IMR-90 (cell line): ENCODE results near the gene BANP. TPM values are rescaled to one million over a fixed set of nuclear protein-coding genes. Genes with fewer than 3 reads are reported as not detected.

Experiments used
- ATAC-seq: fragments of 200-7000 bp; cut with Tn5 transposase; 2 replicates; pipeline ENCODE4 v1.9.1; 2020; ENCODE audit warnings: low read depth, mild to moderate bottlenecking, moderate library complexity
- BruUV-seq: library from RNA; stranded (reverse); fragments of 400-500 nt; replicated peaks from 2 replicates; lab custom pipeline; 2021; lab: Mats Ljungman, UMichigan
- CTCF ChIA-PET: fragments of 300-600 bp; formaldehyde crosslinking; extraction: SDS; loops from one replicate; lab custom pipeline; 2021; ENCODE audit warnings: antibody characterized with exemption; lab: Yijun Ruan, JAX
- POLR2A ChIA-PET: fragments of 300-600 bp; sonication (Branson Sonifier 250); formaldehyde crosslinking; loops from one replicate; lab custom pipeline; 2022; ENCODE audit warnings: antibody characterized with exemption; ENCODE audit not compliant: unreplicated experiment; lab: Charles Lee
- DNase-seq: peaks from one replicate; pipeline ENCODE4 v3.0.0; 2013
- H2AFZ ChIP-seq: replicated peaks from 2 replicates; pipeline ENCODE3; 2013; ENCODE audit warnings: low read length, mild to moderate bottlenecking; ENCODE audit not compliant: poor library complexity
- H2AK5ac ChIP-seq: 2 replicates; pipeline ENCODE4 v1.6.1; 2013; ENCODE audit warnings: low read depth, low read length, inconsistent platforms
- H2AK9ac ChIP-seq: replicated peaks from 2 replicates; pipeline ENCODE3; 2013; ENCODE audit warnings: mild to moderate bottlenecking, low read depth, low read length, moderate library complexity; ENCODE audit not compliant: poor library complexity
- H2BK120ac ChIP-seq: 2 replicates; pipeline ENCODE4 v1.6.1; 2013; ENCODE audit warnings: low read depth, low read length, inconsistent platforms
- H2BK15ac ChIP-seq: 3 replicates; pipeline ENCODE4 v1.6.1; 2013; ENCODE audit warnings: low read depth, low read length, inconsistent platforms
- H2BK20ac ChIP-seq: 2 replicates; pipeline ENCODE4 v1.6.1; 2013; ENCODE audit warnings: low read depth, mild to moderate bottlenecking, inconsistent platforms, low read length, moderate library complexity
- H2BK5ac ChIP-seq: 2 replicates; pipeline ENCODE4 v1.6.1; 2013; ENCODE audit warnings: mild to moderate bottlenecking, low read depth, low read length, inconsistent platforms; ENCODE audit not compliant: poor library complexity, severe bottlenecking
- H3K14ac ChIP-seq: replicated peaks from 2 replicates; pipeline ENCODE4 v1.6.1; 2013; ENCODE audit warnings: low read depth, low read length, inconsistent platforms
- H3K18ac ChIP-seq: 2 replicates; pipeline ENCODE4 v1.6.1; 2013; ENCODE audit warnings: low read depth, low read length, control low read depth
- H3K23ac ChIP-seq: 2 replicates; pipeline ENCODE4 v1.6.1; 2013; ENCODE audit warnings: low read depth, low read length, inconsistent platforms
- H3K27ac ChIP-seq: 2 replicates; pipeline ENCODE4 v1.5.1; 2013; ENCODE audit warnings: mild to moderate bottlenecking, control low read depth, low read length; ENCODE audit not compliant: insufficient read depth
- H3K27me3 ChIP-seq: 2 replicates; pipeline ENCODE4 v1.6.1; 2013; ENCODE audit warnings: low read length; ENCODE audit not compliant: control insufficient read depth, insufficient read depth
- H3K36me3 ChIP-seq: 2 replicates; pipeline ENCODE4 v1.6.1; 2013; ENCODE audit warnings: low read length, mixed read lengths; ENCODE audit not compliant: control insufficient read depth, insufficient read depth
- H3K4ac ChIP-seq: 2 replicates; pipeline ENCODE4 v1.6.1; 2013; ENCODE audit warnings: low read depth, low read length, inconsistent platforms
- H3K4me1 ChIP-seq: 2 replicates; pipeline ENCODE4 v1.6.1; 2013; ENCODE audit warnings: low read length, mixed read lengths; ENCODE audit not compliant: control insufficient read depth, insufficient read depth
- H3K4me2 ChIP-seq: 2 replicates; pipeline ENCODE4 v1.6.1; 2013; ENCODE audit warnings: low read depth, mild to moderate bottlenecking, control low read depth, low read length, moderate library complexity
- H3K4me3 ChIP-seq: 2 replicates; pipeline ENCODE4 v1.5.1; 2013; ENCODE audit warnings: low read depth, mild to moderate bottlenecking, control low read depth, low read length, moderate library complexity; ENCODE audit not compliant: insufficient read depth
- H3K56ac ChIP-seq: 2 replicates; pipeline ENCODE4 v1.6.1; 2013; ENCODE audit warnings: low read length, inconsistent platforms; ENCODE audit not compliant: insufficient read depth; ENCODE audit errors: extremely low read depth
- H3K79me1 ChIP-seq, 2 experiments: 2 replicates each; pipeline ENCODE4 v1.6.1; 2013; ENCODE audit warnings: low read length in 2 of 2, inconsistent platforms in 1 of 2, low read depth in 1 of 2
- H3K9ac ChIP-seq: 2 replicates; pipeline ENCODE4 v1.6.1; 2013; ENCODE audit warnings: low read depth, low read length, control low read depth
- H3K9me1 ChIP-seq: 2 replicates; pipeline ENCODE4 v1.6.1; 2013; ENCODE audit warnings: low read length, inconsistent platforms; ENCODE audit not compliant: insufficient read depth
- H3K9me3 ChIP-seq: 2 replicates; pipeline ENCODE4 v1.6.1; 2013; ENCODE audit warnings: low read length; ENCODE audit not compliant: control insufficient read depth, insufficient read depth
- H4K20me1 ChIP-seq: 2 replicates; pipeline ENCODE4 v1.6.1; 2013; ENCODE audit warnings: low read length, inconsistent platforms; ENCODE audit not compliant: insufficient read depth
- H4K5ac ChIP-seq: 2 replicates; pipeline ENCODE4 v1.6.1; 2013; ENCODE audit warnings: mild to moderate bottlenecking, low read depth, low read length, control low read depth
- H4K8ac ChIP-seq, 2 experiments: 2 replicates each; pipeline ENCODE4 v1.6.1; 2013; ENCODE audit warnings: low read depth in 2 of 2, low read length in 2 of 2, control low read depth in 1 of 2, inconsistent platforms in 1 of 2
- H4K91ac ChIP-seq: 2 replicates; pipeline ENCODE4 v1.6.1; 2013; ENCODE audit warnings: low read depth, low read length, inconsistent platforms; ENCODE audit not compliant: insufficient read depth
- BHLHE40 ChIP-seq: fragments of 150-350 bp; IDR thresholded peaks from 2 replicates; pipeline ENCODE4 v1.6.1; 2016; ENCODE audit warnings: mild to moderate bottlenecking, low read depth, low read length
- CEBPB ChIP-seq: IDR thresholded peaks from 2 replicates; pipeline ENCODE4 v1.6.1; 2012; ENCODE audit warnings: low read depth, low read length, improper control_type of control experiment
- CHD1 ChIP-seq: IDR thresholded peaks from 2 replicates; pipeline ENCODE4 v1.6.1; 2012; ENCODE audit warnings: low read depth, low read length, improper control_type of control experiment
- FOS ChIP-seq: fragments of 150-350 bp; IDR thresholded peaks from 2 replicates; pipeline ENCODE4 v1.6.1; 2016; ENCODE audit warnings: low read depth, low read length
- MAZ ChIP-seq: IDR thresholded peaks from 2 replicates; pipeline ENCODE4 v1.6.1; 2012; ENCODE audit warnings: low read depth, mild to moderate bottlenecking, low read length, improper control_type of control experiment, moderate library complexity, borderline replicate concordance
- MXI1 ChIP-seq: IDR thresholded peaks from 2 replicates; pipeline ENCODE4 v1.6.1; 2012; ENCODE audit warnings: low read depth, mild to moderate bottlenecking, low read length, moderate library complexity, borderline replicate concordance
- NFE2L2 ChIP-seq: fragments of 150-350 bp; IDR thresholded peaks from 2 replicates; pipeline ENCODE4 v1.6.1; 2016; ENCODE audit warnings: low read depth, mild to moderate bottlenecking, low read length
- POLR2A ChIP-seq: IDR thresholded peaks from 2 replicates; pipeline ENCODE4 v1.6.1; 2012; ENCODE audit warnings: mild to moderate bottlenecking, low read depth, low read length
- RAD21 ChIP-seq: IDR thresholded peaks from 2 replicates; pipeline ENCODE4 v1.6.1; 2012; ENCODE audit warnings: low read length, improper control_type of control experiment
- RFX5 ChIP-seq: IDR thresholded peaks from 2 replicates; pipeline ENCODE4 v1.8.0; 2012; ENCODE audit warnings: low read depth, mild to moderate bottlenecking, low read length, moderate library complexity
- SMC3 ChIP-seq: fragments of 150-350 bp; IDR thresholded peaks from 2 replicates; pipeline ENCODE4 v1.6.1; 2016; ENCODE audit warnings: low read depth, mild to moderate bottlenecking, antibody characterized with exemption, low read length, moderate library complexity
- WGBS, 2 experiments: methylation state at CpG; one replicate each; pipeline versions ENCODE4 v1.1.5 to v1.1.7; 2013; ENCODE audit warnings: missing lambda C conversion rate in 2 of 2; ENCODE audit not compliant: insufficient read length in 1 of 2; ENCODE audit errors: extremely low coverage in 2 of 2; 5-methylcytosine and 5-hydroxymethylcytosine counted together
- dilution Hi-C: fragments of 300-500 bp; cut with HindIII; formaldehyde crosslinking; loops from one replicate; pipeline ENCODE4 v1.14.3; 2018; ENCODE audit warnings: low sequenced_read_pairs; ENCODE audit not compliant: unreplicated experiment
- in situ Hi-C: fragments of 300-500 bp; cut with MboI; formaldehyde crosslinking; loops from 3 replicates; pipeline ENCODE4 v1.14.3; 2019; ENCODE audit warnings: low sequenced_read_pairs, inconsistent platforms, mixed read lengths
- intact Hi-C: fragments of 100-400 bp; cut with micrococcal nuclease; formaldehyde crosslinking; loops from 2 replicates; pipeline ENCODE4 v1.10.0; 2022
- polyA plus RNA-seq, 3 experiments: library from polyadenylated mRNA; depleted of rRNA; stranded (reverse); fragments of >200 nt; gene quantifications; 2 replicates each; pipeline ENCODE4 v1.2.3, GENCODE V29; 2012; ENCODE audit warnings: low replicate concordance in 1 of 3
- total RNA-seq: library from RNA; depleted of rRNA; stranded (reverse); fragments of >200 nt; gene quantifications from 2 replicates; pipeline ENCODE4 v1.2.3, GENCODE V29; 2012
- TF ChIP-seq, protein P1 (sequence below): conservative IDR thresholded peaks from 2 replicates; pipeline ENCODE4 v1.5.1; 2012; ENCODE audit warnings: mild to moderate bottlenecking, low read depth, low read length, improper control_type of control experiment
- TF ChIP-seq, protein P2 (sequence below): fragments of 150-350 bp; IDR thresholded peaks from 2 replicates; pipeline ENCODE4 v1.6.1; 2017; ENCODE audit warnings: mild to moderate bottlenecking, antibody characterized with exemption, low read length, low read depth

BANP gene
- total and polyA plus RNA-seq, 2 of the 4 experiments (the other 2 are of a cell fraction), result 17.4 to 17.9 TPM

DNA sequence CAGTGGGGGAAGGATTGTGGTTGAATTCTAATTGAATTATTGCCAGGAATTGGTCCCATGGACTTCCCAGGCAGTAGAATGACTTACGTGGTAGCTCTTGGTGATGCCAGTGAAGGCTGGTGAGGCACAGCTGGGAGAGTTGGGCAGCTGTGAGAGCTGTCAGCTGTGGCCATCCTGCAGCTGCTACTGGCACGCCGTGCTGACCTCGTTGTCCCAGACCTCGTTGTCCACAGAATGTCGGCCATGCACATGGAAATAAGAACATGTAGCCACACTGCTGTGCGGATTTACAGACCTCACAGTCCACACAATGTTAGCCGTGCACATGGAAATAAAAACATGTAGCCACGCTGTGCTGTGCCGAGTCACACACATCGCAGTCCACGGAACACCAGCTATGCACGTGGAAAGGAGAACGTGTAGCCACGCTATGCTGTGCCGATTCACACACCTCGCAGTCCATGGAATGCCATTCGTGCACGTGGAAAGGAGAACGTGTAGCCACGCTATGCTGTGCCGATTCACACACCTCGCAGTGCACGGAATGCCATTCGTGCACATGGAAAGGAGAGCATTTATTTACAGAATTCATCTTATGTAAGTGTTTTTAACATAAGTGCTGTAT is 59.2 kb downstream of the BANP start:
- no peak overlapping the region for H3K4me2 ChIP-seq
- H2AK5ac ChIP-seq, result peak overlapping the region; percentile 75; the same call in 1 of the 2 replicates
- H3K4me1 ChIP-seq, result peaks cover 23% of the 10 kb centered on the region
- no peak overlapping the region for H4K5ac ChIP-seq
- no peak overlapping the region for H2BK5ac ChIP-seq
- H3K79me1 ChIP-seq, result peaks cover 8 to 36% of the 10 kb centered on the region in 2 experiments
- H4K20me1 ChIP-seq, result peaks cover 19% of the 10 kb centered on the region
- H2AFZ ChIP-seq, result no peak overlapping the region
- H3K4me3 ChIP-seq, result no peak overlapping the region
- no peak overlapping the region for H2BK120ac ChIP-seq
- no peak overlapping the region for H3K27ac ChIP-seq
- BruUV-seq, result no TSS peak
- H3K4ac ChIP-seq, result no peak overlapping the region
- no peak overlapping the region for H2AK9ac ChIP-seq
- no peak overlapping the region for H3K56ac ChIP-seq
- H3K14ac ChIP-seq, result no peak overlapping the region
- H3K9ac ChIP-seq, result no peak overlapping the region
- WGBS, 2 experiments, result 87% methylated on average over 17 of the region's 25 CpGs; no CpG with 5 or more reads in 1 of the 2 experiments
- H3K23ac ChIP-seq, result no peak overlapping the region
- no peaks in the 10 kb centered on the region for H3K27me3 ChIP-seq
- no peak overlapping the region for H2BK20ac ChIP-seq
- no peak overlapping the region for H4K91ac ChIP-seq
- in situ Hi-C loops, result no loop called here
- ATAC-seq, result no peak
- CTCF ChIA-PET, result no interaction called here
- no peaks in the 10 kb centered on the region for H3K9me3 ChIP-seq
- DNase-seq, result no peak
- TF ChIP-seq RFX5 (no peak), CEBPB (no peak), CHD1 (no peak), RAD21 (no peak), MAZ (no peak), NFE2L2 (no peak), FOS (no peak), POLR2A (no peak), MXI1 (no peak), SMC3 (no peak), BHLHE40 (no peak)
- TF ChIP-seq, protein P1, sequence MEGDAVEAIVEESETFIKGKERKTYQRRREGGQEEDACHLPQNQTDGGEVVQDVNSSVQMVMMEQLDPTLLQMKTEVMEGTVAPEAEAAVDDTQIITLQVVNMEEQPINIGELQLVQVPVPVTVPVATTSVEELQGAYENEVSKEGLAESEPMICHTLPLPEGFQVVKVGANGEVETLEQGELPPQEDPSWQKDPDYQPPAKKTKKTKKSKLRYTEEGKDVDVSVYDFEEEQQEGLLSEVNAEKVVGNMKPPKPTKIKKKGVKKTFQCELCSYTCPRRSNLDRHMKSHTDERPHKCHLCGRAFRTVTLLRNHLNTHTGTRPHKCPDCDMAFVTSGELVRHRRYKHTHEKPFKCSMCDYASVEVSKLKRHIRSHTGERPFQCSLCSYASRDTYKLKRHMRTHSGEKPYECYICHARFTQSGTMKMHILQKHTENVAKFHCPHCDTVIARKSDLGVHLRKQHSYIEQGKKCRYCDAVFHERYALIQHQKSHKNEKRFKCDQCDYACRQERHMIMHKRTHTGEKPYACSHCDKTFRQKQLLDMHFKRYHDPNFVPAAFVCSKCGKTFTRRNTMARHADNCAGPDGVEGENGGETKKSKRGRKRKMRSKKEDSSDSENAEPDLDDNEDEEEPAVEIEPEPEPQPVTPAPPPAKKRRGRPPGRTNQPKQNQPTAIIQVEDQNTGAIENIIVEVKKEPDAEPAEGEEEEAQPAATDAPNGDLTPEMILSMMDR, result no peak
- TF ChIP-seq, protein P2, sequence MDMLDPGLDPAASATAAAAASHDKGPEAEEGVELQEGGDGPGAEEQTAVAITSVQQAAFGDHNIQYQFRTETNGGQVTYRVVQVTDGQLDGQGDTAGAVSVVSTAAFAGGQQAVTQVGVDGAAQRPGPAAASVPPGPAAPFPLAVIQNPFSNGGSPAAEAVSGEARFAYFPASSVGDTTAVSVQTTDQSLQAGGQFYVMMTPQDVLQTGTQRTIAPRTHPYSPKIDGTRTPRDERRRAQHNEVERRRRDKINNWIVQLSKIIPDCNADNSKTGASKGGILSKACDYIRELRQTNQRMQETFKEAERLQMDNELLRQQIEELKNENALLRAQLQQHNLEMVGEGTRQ, result no peak
- H3K36me3 ChIP-seq, result peaks cover 17% of the 10 kb centered on the region
- POLR2A ChIA-PET, result interaction anchor here (0.6 kb wide), 1 partner anchor 17 kb away, joined by 4 read pairs; no protein-coding TSS in a partner anchor
- dilution Hi-C loops, result no loop called here
- intact Hi-C loops, result no loop called here
- H4K8ac ChIP-seq, result no peak overlapping the region
- peaks cover 23% of the 10 kb centered on the region for H3K9me1 ChIP-seq
- H2BK15ac ChIP-seq, result no peak overlapping the region
- H3K18ac ChIP-seq, result no peak overlapping the region
